Measurements from ENCODE around the gene OSTN. TPM values are rescaled to one million over a fixed set of nuclear protein-coding genes. Genes with fewer than 3 reads are reported as not detected.

OSTN gene
- total and polyA plus RNA-seq, 2 experiments from 2014 or later = not detected

DNA sequence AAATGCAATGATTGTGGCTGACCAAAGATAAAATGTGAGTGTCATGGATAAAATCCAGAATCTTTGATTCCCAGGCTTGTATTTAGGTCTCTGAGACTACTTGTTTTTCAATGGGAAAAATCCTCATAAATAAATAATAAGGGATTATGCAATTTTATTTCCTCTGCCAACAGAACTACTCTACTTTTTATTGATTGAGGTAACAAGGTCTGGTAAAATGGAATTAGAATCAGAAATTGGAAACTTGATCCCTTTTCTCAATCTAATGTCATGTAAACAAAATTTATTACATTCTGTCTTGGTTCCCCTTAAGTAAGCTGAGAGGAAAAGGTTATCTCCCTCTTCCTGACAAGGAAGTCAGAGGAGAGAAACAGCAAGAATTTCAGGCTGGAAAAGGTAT is 81.8 kb downstream of the OSTN start:
- Mint-ChIP-seq H3K27ac (no peak overlapping the region), H3K4me3 (no peak overlapping the region), H3K4me1 (no peaks in the 10 kb centered on the region; the same call in 2 of the 3 replicates), H3K27me3 (ENCODE audit: insufficient read depth, low read depth, poor library complexity) (no peaks in the 10 kb centered on the region), H3K36me3 (ENCODE audit: low read depth) (no peaks in the 10 kb centered on the region), H3K9me3 (no peaks in the 10 kb centered on the region)
- H4K20me1 ChIP-seq (replicated peaks; ENCODE audit: insufficient read depth) = no peaks in the 10 kb centered on the region
- no peak overlapping the region for H2AFZ ChIP-seq
- ATAC-seq (no peak), DNase-seq (ENCODE audit: low spot score) (no peak)
- TF ChIP-seq, protein P1, sequence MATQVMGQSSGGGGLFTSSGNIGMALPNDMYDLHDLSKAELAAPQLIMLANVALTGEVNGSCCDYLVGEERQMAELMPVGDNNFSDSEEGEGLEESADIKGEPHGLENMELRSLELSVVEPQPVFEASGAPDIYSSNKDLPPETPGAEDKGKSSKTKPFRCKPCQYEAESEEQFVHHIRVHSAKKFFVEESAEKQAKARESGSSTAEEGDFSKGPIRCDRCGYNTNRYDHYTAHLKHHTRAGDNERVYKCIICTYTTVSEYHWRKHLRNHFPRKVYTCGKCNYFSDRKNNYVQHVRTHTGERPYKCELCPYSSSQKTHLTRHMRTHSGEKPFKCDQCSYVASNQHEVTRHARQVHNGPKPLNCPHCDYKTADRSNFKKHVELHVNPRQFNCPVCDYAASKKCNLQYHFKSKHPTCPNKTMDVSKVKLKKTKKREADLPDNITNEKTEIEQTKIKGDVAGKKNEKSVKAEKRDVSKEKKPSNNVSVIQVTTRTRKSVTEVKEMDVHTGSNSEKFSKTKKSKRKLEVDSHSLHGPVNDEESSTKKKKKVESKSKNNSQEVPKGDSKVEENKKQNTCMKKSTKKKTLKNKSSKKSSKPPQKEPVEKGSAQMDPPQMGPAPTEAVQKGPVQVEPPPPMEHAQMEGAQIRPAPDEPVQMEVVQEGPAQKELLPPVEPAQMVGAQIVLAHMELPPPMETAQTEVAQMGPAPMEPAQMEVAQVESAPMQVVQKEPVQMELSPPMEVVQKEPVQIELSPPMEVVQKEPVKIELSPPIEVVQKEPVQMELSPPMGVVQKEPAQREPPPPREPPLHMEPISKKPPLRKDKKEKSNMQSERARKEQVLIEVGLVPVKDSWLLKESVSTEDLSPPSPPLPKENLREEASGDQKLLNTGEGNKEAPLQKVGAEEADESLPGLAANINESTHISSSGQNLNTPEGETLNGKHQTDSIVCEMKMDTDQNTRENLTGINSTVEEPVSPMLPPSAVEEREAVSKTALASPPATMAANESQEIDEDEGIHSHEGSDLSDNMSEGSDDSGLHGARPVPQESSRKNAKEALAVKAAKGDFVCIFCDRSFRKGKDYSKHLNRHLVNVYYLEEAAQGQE (IDR thresholded peaks at IDR 0.05; ENCODE audit: unreplicated experiment) = no peak
- TF ChIP-seq JUNB (IDR thresholded peaks at IDR 0.05; ENCODE audit: unreplicated experiment) (no peak), EZH2 (IDR thresholded peaks at IDR 0.05; ENCODE audit: low read depth, unreplicated experiment) (no peak), CREB1 (CRISPR knock-in tag; IDR thresholded peaks at IDR 0.05; ENCODE audit: low read depth) (no peak), STAT1 (IDR thresholded peaks at IDR 0.05; ENCODE audit: unreplicated experiment) (no peak), ZNF114 (CRISPR knock-in tag; IDR thresholded peaks at IDR 0.05) (no peak), EZH2phosphoT487 (IDR thresholded peaks at IDR 0.05; ENCODE audit: unreplicated experiment) (no peak), POLR2AphosphoS5 (IDR thresholded peaks at IDR 0.05; ENCODE audit: low read depth) (no peak), NANOG (IDR thresholded peaks at IDR 0.05; ENCODE audit: borderline replicate concordance) (no peak), ZNF331 (CRISPR knock-in tag; IDR thresholded peaks at IDR 0.05; ENCODE audit: low read depth) (no peak)
- TF ChIP-seq, protein P2, sequence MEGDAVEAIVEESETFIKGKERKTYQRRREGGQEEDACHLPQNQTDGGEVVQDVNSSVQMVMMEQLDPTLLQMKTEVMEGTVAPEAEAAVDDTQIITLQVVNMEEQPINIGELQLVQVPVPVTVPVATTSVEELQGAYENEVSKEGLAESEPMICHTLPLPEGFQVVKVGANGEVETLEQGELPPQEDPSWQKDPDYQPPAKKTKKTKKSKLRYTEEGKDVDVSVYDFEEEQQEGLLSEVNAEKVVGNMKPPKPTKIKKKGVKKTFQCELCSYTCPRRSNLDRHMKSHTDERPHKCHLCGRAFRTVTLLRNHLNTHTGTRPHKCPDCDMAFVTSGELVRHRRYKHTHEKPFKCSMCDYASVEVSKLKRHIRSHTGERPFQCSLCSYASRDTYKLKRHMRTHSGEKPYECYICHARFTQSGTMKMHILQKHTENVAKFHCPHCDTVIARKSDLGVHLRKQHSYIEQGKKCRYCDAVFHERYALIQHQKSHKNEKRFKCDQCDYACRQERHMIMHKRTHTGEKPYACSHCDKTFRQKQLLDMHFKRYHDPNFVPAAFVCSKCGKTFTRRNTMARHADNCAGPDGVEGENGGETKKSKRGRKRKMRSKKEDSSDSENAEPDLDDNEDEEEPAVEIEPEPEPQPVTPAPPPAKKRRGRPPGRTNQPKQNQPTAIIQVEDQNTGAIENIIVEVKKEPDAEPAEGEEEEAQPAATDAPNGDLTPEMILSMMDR (conservative IDR thresholded peaks at IDR 0.05; ENCODE audit: low read depth in 2 of 2) = no peak
- TF ChIP-seq, protein P3, sequence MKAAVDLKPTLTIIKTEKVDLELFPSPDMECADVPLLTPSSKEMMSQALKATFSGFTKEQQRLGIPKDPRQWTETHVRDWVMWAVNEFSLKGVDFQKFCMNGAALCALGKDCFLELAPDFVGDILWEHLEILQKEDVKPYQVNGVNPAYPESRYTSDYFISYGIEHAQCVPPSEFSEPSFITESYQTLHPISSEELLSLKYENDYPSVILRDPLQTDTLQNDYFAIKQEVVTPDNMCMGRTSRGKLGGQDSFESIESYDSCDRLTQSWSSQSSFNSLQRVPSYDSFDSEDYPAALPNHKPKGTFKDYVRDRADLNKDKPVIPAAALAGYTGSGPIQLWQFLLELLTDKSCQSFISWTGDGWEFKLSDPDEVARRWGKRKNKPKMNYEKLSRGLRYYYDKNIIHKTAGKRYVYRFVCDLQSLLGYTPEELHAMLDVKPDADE (IDR thresholded peaks at IDR 0.05) = no peak
- TF ChIP-seq, protein P4, sequence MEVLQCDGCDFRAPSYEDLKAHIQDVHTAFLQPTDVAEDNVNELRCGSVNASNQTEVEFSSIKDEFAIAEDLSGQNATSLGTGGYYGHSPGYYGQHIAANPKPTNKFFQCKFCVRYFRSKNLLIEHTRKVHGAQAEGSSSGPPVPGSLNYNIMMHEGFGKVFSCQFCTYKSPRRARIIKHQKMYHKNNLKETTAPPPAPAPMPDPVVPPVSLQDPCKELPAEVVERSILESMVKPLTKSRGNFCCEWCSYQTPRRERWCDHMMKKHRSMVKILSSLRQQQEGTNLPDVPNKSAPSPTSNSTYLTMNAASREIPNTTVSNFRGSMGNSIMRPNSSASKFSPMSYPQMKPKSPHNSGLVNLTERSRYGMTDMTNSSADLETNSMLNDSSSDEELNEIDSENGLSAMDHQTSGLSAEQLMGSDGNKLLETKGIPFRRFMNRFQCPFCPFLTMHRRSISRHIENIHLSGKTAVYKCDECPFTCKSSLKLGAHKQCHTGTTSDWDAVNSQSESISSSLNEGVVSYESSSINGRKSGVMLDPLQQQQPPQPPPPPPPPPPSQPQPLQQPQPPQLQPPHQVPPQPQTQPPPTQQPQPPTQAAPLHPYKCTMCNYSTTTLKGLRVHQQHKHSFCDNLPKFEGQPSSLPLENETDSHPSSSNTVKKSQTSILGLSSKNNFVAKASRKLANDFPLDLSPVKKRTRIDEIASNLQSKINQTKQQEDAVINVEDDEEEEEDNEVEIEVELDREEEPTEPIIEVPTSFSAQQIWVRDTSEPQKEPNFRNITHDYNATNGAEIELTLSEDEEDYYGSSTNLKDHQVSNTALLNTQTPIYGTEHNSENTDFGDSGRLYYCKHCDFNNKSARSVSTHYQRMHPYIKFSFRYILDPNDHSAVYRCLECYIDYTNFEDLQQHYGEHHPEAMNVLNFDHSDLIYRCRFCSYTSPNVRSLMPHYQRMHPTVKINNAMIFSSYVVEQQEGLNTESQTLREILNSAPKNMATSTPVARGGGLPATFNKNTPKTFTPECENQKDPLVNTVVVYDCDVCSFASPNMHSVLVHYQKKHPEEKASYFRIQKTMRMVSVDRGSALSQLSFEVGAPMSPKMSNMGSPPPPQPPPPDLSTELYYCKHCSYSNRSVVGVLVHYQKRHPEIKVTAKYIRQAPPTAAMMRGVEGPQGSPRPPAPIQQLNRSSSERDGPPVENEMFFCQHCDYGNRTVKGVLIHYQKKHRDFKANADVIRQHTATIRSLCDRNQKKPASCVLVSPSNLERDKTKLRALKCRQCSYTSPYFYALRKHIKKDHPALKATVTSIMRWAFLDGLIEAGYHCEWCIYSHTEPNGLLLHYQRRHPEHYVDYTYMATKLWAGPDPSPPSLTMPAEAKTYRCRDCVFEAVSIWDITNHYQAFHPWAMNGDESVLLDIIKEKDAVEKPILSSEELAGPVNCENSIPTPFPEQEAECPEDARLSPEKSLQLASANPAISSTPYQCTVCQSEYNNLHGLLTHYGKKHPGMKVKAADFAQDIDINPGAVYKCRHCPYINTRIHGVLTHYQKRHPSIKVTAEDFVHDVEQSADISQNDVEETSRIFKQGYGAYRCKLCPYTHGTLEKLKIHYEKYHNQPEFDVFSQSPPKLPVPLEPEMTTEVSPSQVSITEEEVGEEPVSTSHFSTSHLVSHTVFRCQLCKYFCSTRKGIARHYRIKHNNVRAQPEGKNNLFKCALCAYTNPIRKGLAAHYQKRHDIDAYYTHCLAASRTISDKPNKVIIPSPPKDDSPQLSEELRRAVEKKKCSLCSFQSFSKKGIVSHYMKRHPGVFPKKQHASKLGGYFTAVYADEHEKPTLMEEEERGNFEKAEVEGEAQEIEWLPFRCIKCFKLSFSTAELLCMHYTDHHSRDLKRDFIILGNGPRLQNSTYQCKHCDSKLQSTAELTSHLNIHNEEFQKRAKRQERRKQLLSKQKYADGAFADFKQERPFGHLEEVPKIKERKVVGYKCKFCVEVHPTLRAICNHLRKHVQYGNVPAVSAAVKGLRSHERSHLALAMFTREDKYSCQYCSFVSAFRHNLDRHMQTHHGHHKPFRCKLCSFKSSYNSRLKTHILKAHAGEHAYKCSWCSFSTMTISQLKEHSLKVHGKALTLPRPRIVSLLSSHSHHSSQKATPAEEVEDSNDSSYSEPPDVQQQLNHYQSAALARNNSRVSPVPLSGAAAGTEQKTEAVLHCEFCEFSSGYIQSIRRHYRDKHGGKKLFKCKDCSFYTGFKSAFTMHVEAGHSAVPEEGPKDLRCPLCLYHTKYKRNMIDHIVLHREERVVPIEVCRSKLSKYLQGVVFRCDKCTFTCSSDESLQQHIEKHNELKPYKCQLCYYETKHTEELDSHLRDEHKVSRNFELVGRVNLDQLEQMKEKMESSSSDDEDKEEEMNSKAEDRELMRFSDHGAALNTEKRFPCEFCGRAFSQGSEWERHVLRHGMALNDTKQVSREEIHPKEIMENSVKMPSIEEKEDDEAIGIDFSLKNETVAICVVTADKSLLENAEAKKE (CRISPR knock-in tag; IDR thresholded peaks at IDR 0.05) = no peak
- no peak overlapping the region for H3K27ac ChIP-seq (ENCODE audit: low read depth)
- no peaks in the 10 kb centered on the region for H3K79me2 ChIP-seq (replicated peaks; ENCODE audit: insufficient read depth)
- no peak overlapping the region for H3K4me3 ChIP-seq
- H3K36me3 ChIP-seq (ENCODE audit: insufficient read depth) = no peaks in the 10 kb centered on the region
- H3K4me2 ChIP-seq = no peak overlapping the region
- H3K4me1 ChIP-seq (ENCODE audit: insufficient read depth) = no peaks in the 10 kb centered on the region
- no peaks in the 10 kb centered on the region for H3K9me2 ChIP-seq (ENCODE audit: insufficient read depth)
- H3K27me3 ChIP-seq (ENCODE audit: insufficient read depth) = no peaks in the 10 kb centered on the region
- H3F3A ChIP-seq (replicated peaks; ENCODE audit: low read depth) = no peaks in the 10 kb centered on the region

Measured in GM23338 (cell line).